EH (cell line): ENCODE measurements around the gene BSND.

Experiments used
- DNase-seq: peaks from one replicate; pipeline ENCODE4 v3.0.0-alpha.2; 2015; ENCODE audit warnings: low read depth

The BSND gene

DNA sequence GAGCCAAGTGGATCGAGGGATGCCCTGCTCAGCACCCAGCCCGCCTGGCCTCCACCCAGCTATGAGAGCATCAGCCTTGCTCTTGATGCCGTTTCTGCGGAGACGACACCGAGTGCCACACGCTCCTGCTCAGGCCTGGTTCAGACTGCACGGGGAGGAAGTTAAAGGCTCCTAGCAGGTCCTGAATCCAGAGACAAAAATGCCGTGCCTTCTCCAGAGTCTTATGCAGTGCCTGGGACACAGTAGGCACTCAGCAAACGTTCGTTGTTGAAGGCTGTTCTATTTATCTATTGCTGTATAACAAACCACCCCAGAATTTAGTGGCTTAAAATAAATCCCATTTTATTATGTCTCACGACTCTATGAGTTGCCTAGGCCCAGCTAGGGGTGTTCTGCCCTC is 6.8 kb upstream of the BSND start:
- no peak for DNase-seq

- DNase-seq, result no peak
Observed at GRCh38 chr1:54993140-54993539, 5.6 kb upstream of the BSND start.

- no peak for DNase-seq
Observed at GRCh38 chr1:54994355-54994990, 4.3 kb upstream of the BSND start.

DNA sequence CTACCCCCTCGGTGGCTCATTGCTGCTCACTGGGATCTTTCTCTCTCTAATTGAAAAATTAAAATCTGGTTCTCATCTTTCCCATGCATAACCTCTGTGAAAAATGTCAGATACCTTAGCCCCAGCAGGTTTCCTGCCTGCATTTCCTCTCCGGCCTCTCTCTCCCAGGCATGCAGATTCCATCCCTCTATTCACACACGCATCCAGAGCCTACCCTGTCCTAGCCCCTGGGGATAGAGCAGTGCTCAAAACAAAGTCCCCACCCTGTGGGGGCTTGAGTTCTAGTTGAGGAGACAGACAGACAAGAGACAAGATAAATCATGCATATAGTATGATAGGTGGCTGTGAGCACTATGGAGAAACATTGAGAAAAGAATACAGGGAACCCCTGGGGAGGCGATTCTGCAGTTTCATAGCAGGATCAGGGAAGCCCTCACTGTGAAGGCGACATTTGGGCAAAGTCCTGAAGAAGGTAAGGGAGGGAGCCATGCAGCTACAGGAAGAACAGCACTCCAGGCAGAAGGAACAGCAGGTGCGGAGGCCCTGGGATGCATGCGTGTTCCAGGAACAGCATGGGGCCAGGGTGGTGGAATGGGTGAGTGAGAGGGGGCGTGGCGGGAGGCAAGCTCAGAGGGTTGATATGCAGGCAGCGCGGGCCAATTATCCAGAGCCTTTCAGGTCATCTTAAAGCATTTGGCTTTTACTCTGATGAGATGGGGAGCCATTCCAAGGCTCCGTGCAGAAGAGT is 3.5 kb upstream of the BSND start:
- DNase-seq, result no peak

DNA sequence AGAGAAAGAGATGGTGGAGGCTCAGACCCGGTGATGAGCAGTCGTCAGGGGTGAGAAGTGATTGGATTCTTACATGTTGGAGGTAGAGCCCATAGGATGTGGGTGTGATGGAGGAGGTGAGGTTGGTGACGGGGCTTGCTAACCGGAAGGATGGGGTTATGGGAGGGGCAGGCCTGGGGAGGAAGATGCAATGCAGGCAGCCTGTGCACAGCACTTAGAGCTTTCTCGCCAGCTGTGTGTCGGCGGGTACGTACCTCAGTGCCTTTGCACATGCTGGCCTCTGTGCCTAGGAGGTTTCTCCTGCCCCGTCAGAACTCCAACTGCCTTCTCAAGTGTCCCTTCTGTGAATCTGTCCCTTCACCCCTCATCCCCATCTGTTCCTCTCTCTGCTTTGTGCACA is 2.9 kb upstream of the BSND start:
- DNase-seq, result no peak

DNA sequence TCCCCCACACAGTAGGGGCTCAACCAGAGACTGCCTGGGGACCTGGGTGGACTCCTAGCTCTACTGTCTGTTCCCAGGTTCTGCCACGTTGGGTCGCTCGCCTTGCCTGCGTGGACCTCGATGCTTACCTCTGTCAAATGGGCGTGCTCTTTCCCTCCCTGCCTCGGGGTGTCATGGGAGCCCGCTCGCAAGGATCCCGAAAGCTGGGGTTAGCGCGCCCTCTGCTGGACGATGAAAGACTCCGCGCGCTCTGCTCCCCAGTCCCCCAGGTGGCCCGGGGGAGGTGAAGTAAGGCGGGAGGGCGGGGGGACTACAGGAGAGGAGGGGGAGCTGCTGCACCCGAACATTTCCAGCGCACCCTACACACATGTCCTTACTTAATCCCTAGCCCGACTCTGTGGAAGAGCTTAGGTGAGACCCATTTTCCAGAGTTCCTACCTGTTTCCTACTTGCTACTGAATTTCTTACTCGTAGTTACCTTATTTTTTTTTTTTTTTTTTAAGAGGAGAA is 2.3 kb upstream of the BSND start:
- DNase-seq, result peak; percentile 69

GRCh38 chr1:54996869-54997710 is 1.6 kb upstream of the BSND start:
- DNase-seq, result peak; percentile 47

DNA sequence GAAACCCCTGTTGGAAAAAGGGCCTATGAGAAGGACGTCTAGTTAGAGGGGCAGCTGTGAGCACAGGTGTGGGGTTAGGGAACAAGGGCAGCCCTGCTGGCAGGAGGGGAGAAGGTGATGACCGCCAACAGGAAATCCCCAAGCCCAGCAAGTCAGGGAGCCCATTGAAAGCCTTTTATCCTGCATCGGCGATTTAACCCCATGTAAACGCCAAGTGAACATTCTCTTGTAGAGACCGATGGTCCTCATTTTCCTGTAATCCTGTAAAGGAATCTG is 1.1 kb upstream of the BSND start:
- no peak for DNase-seq

DNA sequence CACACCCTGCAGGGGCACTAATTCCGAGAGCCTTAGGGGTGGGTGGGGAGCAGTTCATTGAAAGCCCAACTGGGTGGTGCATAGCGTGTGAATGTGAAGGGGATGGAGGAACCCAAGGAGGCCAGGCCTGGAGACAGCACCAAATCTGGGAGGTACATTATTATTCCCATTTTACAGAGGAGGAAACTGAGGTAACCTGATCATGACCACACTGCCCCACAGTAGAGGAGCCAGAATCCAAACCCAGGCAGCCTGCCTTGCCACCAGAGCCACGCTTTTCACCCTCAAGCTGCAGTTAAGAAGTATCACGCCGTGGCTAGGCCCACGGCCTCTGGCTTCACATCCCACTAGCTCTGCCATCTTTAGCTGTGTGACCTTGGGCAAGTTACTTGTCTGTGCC is 633 bp upstream of the BSND start:
- DNase-seq, result no peak

DNA sequence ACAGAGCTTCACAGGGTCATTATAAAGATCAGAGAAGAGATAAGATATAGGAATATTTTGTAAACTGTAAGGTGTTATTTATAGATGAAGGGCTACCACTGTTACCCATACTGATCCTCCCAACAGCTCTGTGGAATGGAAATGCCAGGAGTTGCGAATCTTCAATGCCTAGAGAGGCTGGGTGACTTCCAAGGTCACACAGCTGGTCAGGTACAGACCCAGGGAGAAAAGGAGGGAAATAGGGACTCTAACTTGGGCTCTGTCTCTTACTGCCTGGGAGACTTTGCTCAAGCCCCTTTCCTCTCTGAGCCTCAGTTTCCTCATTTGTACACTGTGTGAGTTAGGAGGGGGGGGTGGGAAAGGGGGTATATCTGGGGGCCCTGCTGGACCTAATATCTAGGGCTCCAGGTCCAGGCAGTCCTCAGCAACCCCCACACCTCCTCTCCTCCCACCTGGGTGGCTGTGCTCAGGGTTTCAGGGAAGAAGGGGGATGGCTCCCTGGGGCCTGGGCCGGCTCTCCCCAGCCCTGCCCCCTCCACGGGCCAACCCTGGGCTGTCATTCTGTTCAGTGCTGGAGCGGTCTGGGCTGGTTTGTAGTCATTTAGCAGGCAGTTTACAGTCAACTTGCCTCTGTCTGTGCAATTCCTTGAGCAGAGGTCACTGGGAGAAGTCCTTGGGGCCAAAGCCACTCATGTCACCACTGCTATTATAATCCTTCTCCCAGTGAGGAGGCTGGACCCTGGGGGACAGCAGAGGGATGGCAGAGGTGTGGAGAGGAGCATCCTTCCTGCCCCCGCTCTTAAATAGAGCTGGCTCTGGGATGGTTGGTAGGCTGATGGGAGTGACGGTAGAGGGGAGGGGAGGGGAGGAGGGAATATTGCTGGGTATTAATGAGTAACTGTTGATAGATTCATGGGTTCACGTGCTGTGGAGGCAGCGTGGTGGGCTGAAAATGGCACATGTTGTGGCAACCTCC is 1.7 kb downstream of the BSND start:
- no peak for DNase-seq

- DNase-seq, result no peak
Observed at GRCh38 chr1:55001311-55001710, 2.6 kb downstream of the BSND start.

DNA sequence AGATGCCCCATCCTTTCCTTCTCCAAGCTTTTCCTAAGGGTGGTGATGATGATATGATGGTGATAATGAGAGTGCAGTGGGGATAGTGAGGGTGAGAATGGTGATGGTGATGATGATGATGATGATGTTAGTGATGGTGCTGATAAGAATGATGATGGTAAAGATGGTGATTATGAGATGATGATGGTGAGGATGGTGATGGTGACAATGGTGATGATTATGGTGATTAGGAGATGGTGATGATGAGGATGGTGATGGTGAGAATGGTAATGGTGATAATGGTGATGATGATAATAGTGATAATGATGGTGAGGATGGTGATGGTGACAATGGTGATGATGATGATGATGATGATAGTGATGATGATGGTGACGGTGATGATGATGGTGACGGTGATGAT is 4.0 kb downstream of the BSND start:
- no peak for DNase-seq

- DNase-seq, result no peak
Observed at GRCh38 chr1:55005351-55006140, 6.8 kb downstream of the BSND start.

DNA sequence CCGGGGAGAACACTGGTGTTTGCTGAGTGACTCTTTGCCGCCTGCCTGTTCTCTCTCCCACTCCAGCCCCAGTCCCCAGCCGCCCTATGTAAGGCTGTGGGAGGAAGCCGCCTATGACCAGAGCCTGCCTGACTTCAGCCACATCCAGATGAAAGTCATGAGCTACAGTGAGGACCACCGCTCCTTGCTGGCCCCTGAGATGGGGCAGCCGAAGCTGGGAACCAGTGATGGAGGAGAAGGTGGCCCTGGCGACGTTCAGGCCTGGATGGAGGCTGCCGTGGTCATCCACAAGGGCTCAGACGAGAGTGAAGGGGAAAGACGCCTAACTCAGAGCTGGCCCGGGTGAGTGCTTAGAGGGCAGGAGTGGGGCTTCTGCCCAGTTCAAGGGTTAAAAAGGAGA is 8.2 kb downstream of the BSND start:
- DNase-seq, result no peak

- DNase-seq, result peak; percentile 91
Observed at GRCh38 chr1:55007625-55008024, 8.9 kb downstream of the BSND start.

DNA sequence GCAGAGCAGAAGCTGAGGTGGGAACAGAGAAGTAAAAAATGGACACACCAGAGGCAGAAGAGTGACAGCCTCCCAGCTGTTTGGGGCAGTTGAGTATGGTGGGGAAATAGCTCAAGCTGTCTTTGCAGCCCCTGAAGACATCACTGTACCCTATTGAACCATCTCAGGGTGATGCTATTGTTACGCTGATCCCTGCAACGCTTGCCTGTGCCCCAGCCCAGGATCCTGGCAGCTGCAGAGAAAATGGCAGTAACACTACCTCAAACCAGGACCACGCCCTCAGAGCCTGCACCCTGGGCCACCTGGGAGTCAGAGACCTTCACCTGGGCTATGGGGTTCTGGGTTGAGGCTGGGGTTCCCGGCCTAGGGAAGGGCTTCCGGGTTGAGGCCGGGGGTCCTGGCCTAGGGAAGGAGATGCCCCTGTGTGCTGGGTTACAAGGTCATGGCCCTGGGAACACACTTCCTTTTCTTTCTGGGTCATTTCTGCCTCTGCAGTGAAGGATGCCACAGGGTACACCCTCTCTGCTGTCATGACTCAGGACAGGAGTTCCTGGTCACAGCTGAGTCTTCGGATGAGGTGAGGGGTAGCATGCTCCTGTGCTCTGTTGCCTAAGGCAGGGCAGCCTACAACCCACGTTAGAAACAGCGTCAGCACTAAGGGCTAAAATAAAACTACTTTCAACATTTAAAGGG is 11.6 kb downstream of the BSND start:
- DNase-seq, result no peak

- no peak for DNase-seq
Observed at GRCh38 chr1:55010887-55011217, 12.1 kb downstream of the BSND start.

GRCh38 chr1:55012661-55013060 is 13.9 kb downstream of the BSND start:
- DNase-seq, result no peak

GRCh38 chr1:55015123-55015522 is 16.4 kb downstream of the BSND start:
- DNase-seq, result no peak
